HL-60 (cell line): ENCODE results near the gene CTCF.

Experiments used
- DNase-seq, 2 experiments: peaks; one replicate each; pipeline ENCODE4 v3.0.0-alpha.2; 2010 to 2020; ENCODE audit warnings: low read depth in 1 of 2, low spot score in 1 of 2
- H3K27ac ChIP-seq: fragments of 250-450 bp; sonication (Bioruptor Pico); replicated peaks from 2 replicates; pipeline ENCODE4 v1.5.1; 2020; ENCODE audit warnings: mild to moderate bottlenecking, moderate library complexity
- H3K27me3 ChIP-seq: fragments of 250-450 bp; sonication (Bioruptor Pico); 2 replicates; pipeline ENCODE4 v1.5.1; 2021; ENCODE audit warnings: mild to moderate bottlenecking, moderate library complexity; ENCODE audit not compliant: insufficient read depth, poor library complexity, severe bottlenecking
- H3K4me3 ChIP-seq: replicated peaks from 2 replicates; pipeline ENCODE4 v1.5.1; 2011; ENCODE audit warnings: mild to moderate bottlenecking, control low read depth, low read length; ENCODE audit not compliant: insufficient read depth
- GABPA ChIP-seq: IDR thresholded peaks from 2 replicates; pipeline ENCODE4 v1.6.1; 2012; ENCODE audit warnings: low read depth
- POLR2AphosphoS5 ChIP-seq: IDR thresholded peaks from 2 replicates; pipeline ENCODE4 v1.6.1; 2012; ENCODE audit warnings: low read depth
- SPI1 ChIP-seq: IDR thresholded peaks from 2 replicates; pipeline ENCODE4 v1.6.1; 2012; ENCODE audit warnings: low read depth, mild to moderate bottlenecking, borderline replicate concordance
- TF ChIP-seq, protein P1 (sequence below): IDR thresholded peaks from 2 replicates; pipeline ENCODE4 v1.6.1; 2012; ENCODE audit warnings: low read depth; ENCODE audit not compliant: insufficient replicate concordance
- TF ChIP-seq, protein P2 (sequence below): IDR thresholded peaks from one replicate; pipeline ENCODE4 v1.5.1; 2011; ENCODE audit warnings: low read length, control low read depth, inconsistent platforms; ENCODE audit not compliant: insufficient read depth

Gene CTCF

DNA sequence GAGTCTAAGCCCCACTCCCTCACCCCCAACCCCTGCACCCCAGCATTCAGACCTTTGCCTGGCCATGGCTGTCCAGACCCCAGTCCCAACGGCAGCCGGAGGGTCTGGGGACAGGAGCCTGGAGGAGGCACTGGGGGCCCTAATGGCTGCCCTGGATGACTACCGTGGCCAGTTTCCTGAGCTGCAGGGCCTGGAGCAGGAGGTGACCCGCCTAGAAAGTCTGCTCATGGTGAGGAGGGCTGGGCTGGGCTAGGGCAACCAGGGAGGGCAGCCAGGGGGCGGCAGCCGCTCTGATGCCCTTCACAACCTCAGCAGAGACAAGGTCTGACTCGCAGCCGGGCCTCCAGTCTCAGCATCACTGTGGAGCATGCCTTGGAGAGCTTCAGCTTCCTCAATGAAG, 19.3 kb upstream of the CTCF start:
- Histone ChIP-seq H3K27ac (no peak overlapping the region), H3K4me3 (no peak overlapping the region), H3K27me3 (no peaks in the 10 kb centered on the region)
- TF ChIP-seq, protein P1, sequence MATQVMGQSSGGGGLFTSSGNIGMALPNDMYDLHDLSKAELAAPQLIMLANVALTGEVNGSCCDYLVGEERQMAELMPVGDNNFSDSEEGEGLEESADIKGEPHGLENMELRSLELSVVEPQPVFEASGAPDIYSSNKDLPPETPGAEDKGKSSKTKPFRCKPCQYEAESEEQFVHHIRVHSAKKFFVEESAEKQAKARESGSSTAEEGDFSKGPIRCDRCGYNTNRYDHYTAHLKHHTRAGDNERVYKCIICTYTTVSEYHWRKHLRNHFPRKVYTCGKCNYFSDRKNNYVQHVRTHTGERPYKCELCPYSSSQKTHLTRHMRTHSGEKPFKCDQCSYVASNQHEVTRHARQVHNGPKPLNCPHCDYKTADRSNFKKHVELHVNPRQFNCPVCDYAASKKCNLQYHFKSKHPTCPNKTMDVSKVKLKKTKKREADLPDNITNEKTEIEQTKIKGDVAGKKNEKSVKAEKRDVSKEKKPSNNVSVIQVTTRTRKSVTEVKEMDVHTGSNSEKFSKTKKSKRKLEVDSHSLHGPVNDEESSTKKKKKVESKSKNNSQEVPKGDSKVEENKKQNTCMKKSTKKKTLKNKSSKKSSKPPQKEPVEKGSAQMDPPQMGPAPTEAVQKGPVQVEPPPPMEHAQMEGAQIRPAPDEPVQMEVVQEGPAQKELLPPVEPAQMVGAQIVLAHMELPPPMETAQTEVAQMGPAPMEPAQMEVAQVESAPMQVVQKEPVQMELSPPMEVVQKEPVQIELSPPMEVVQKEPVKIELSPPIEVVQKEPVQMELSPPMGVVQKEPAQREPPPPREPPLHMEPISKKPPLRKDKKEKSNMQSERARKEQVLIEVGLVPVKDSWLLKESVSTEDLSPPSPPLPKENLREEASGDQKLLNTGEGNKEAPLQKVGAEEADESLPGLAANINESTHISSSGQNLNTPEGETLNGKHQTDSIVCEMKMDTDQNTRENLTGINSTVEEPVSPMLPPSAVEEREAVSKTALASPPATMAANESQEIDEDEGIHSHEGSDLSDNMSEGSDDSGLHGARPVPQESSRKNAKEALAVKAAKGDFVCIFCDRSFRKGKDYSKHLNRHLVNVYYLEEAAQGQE, result no peak
- TF ChIP-seq, protein P2, sequence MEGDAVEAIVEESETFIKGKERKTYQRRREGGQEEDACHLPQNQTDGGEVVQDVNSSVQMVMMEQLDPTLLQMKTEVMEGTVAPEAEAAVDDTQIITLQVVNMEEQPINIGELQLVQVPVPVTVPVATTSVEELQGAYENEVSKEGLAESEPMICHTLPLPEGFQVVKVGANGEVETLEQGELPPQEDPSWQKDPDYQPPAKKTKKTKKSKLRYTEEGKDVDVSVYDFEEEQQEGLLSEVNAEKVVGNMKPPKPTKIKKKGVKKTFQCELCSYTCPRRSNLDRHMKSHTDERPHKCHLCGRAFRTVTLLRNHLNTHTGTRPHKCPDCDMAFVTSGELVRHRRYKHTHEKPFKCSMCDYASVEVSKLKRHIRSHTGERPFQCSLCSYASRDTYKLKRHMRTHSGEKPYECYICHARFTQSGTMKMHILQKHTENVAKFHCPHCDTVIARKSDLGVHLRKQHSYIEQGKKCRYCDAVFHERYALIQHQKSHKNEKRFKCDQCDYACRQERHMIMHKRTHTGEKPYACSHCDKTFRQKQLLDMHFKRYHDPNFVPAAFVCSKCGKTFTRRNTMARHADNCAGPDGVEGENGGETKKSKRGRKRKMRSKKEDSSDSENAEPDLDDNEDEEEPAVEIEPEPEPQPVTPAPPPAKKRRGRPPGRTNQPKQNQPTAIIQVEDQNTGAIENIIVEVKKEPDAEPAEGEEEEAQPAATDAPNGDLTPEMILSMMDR, result no peak
- no peak for TF ChIP-seq SPI1
- TF ChIP-seq GABPA, result no peak
- TF ChIP-seq POLR2AphosphoS5, result no peak
- no peak for DNase-seq

DNA sequence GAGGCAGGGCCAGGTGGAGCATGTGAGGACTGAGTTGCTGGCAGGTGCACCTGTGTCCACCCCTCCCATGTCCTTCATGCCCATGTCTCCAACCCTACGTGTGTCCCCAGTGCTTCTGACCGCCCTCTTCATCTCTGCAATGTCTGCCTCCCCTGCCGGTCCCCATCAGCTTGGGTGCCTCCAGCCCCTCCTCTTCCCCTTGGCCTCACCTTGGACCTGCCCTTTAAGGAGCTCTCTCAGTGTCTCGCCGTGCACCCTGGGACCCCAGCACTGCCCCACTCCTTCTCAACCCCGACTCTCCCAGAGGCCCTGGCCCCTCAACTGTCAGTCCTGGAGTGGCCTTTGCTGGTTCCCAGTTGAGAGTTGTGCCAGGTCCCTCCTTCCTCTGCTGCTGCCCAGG, 18.7 kb upstream of the CTCF start:
- Histone ChIP-seq H3K4me3 (no peak overlapping the region), H3K27me3 (no peaks in the 10 kb centered on the region), H3K27ac (no peak overlapping the region)
- TF ChIP-seq, protein P1, result no peak
- TF ChIP-seq GABPA (no peak), POLR2AphosphoS5 (no peak), SPI1 (no peak)
- TF ChIP-seq, protein P2, result no peak
- no peak for DNase-seq

DNA sequence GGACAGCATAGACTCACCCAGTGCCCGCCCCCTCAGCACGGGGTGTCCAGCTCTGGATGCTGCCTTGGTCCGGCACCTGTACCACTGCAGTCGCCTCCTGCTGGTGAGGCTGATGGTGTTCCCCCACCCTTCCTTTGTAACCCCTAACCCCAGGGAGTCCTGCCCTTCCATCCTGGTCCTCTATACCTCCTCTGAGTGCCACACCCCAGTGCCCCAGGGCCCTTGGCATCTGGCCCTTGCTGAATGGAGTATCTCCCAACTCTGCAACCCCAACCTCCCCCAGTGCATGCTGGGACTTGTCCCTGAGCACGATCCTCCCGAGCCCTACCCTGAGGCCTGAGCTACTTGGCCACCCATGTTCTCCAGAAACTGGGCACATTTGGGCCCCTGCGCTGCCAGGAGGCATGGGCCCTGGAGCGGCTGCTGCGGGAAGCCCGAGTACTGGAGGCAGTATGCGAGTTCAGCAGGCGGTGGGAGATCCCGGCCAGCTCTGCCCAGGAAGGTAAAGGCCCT, 17.9 kb upstream of the CTCF start:
- no peak for TF ChIP-seq GABPA
- TF ChIP-seq SPI1, result no peak
- TF ChIP-seq, protein P2, result no peak
- no peak for TF ChIP-seq POLR2AphosphoS5
- TF ChIP-seq, protein P1, result no peak
- Histone ChIP-seq H3K27me3 (no peaks in the 10 kb centered on the region), H3K4me3 (no peak overlapping the region), H3K27ac (no peak overlapping the region)
- no peak for DNase-seq
